T-helper 22 cell (primary cell): ENCODE measurements around the gene SLC66A1.

Experiments used
- DNase-seq: peaks from one replicate; pipeline ENCODE4 v3.0.0-alpha.2; 2020; ENCODE audit warnings: low read depth

The SLC66A1 gene

GRCh38 chr1:19363536-19364152 is 51.5 kb downstream of the SLC66A1 start:
- DNase-seq: no peak

DNA sequence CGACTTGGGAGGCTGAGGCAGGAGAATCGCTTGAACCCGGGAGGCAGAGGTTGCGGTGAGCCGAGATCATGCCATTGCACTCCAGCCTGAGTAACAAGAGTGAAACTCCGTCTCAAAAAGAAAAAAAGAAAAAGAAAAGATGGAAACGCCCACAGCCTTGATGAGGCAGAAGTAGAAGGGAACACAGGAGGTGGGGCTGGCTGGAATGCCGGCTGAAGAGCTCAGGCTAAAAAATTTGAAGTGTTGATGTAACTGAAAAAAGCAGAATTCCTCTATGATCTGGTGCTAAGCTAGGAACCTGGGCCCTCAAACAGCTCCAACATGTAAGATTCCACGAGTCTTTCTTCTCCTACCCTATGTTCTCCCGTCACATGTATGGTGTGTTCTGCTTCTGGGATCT is 53.6 kb downstream of the SLC66A1 start:
- DNase-seq: no peak

- no peak for DNase-seq
Measured at GRCh38 chr1:19366599-19367536, 54.7 kb downstream of the SLC66A1 start.

DNA sequence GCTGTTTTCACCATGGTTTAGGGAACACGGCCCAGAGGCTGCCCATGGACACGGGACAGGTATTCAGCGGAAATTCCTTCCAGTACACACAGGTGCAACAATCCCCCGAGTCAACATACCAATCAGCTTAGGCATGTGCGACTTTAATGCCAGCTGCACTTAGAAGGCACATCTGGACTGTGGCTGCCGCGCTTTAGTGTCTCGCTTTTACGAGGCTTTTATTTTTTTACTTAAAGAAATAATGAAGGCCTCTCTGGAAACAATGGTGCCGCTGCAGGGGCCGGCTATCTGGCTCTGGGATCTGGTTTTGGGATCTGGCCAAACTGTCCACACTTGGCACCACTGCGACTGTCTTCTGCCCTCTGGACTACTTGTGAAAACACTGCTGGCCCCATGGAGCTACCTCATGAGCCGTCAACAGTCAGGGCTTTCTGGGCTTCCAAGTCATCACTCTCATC is 55.5 kb downstream of the SLC66A1 start:
- no peak for DNase-seq

DNA sequence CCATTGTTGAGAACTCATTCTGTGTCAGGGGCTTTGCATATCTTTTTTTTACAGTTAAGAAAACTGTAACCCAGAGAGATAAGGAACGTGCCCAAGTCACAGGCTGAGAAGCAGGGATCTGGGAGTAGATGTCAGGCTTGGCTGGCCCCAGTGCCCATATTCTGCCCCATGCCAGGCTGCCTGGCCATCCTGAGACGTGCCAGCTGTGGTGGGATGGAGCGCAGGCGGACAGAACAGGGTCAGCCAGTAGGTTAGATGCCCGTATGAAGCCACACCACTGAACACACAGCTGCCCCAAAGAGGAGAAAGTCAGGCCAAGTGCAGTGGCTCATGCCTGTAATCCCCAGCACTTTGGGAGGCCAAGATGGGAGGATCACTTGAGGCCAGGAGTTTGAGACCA is 55.9 kb downstream of the SLC66A1 start:
- no peak for DNase-seq

DNA sequence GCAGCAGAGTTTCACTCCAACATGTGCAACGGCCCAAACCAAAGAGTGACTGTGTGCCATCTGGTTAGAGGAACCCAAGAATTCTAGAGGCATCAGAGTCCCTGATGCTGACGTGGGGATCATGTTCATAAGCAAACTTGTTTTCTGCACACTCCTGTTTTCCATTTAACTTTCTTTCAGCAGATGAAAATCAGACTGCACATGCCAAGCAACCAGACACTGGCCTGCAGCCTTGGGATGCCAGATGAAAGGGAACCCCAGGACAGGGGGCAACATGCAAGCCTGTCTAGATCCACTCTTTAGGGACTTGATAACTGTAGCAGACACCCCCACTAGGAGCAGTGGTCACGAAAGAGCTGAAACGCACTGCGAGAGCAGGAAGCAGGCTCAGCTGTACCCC is 56.8 kb downstream of the SLC66A1 start:
- no peak for DNase-seq

DNA sequence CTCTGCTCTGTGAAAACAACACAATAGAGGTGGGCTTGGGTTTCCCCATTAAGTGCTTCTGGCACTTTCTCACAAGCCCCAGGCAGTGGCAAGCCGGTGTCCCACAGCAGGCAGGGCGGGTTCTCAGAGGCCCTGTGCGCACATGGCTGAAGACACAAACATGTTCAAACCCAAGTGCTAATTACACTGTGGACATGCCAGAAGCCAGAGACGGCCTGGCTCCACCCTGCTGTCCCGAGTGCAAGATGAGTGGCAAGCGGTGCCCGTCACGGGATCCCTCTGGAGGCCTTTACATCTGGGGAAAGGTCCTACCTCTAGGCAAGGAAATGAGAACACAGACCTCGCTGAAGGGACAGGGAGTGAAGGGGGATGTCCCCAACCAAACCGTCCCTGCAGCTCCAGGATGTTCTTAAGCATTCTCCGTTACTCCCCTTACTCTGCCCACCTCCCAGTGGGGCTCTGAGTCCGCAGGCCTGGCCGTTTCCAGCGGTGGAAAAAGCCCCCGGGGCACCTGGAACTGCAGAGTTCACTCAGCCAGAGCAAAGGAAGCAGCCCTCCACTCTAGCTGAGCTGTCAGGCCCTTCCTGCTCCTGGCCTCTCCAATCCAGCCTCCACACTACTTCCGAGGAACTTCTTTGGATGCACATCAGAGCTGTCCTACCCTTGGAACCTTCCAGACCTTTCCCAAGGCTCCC is 57.4 kb downstream of the SLC66A1 start:
- DNase-seq: no peak

DNA sequence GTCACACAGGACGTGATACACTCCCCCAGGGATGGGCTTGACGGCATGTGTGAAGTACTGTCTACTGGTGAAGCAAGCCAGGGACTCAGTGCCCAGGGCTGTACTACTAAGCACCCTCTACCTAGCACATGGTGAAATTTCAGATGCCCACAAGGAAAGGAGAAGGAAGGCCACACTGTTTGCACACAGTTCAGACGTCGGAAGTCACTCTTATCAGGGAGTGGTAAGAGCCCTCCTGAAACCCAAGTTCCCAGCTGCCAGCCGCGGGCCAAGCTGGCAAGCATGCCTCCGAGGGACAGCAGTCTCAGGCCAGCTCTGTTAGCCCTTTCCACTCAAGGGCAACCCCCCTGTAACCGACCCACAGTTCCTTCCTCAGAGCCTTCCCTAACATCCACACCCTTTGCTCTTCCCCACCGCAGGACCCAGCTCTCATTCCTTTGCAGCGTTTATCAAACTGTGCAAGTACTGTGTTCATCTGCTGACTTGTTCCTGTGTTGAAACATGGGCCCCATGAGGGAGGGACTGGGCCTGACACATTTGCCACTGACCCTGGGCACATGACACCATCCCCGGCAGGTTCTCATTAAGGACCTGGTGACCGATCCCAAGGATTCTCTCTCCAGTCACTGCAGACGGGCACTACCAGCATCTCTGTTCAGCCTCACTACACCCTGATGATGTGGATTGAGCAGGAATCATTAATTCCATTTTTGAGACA is 58.5 kb downstream of the SLC66A1 start:
- no peak for DNase-seq

- DNase-seq: no peak
Measured at GRCh38 chr1:19371226-19372135, 59.4 kb downstream of the SLC66A1 start.

DNA sequence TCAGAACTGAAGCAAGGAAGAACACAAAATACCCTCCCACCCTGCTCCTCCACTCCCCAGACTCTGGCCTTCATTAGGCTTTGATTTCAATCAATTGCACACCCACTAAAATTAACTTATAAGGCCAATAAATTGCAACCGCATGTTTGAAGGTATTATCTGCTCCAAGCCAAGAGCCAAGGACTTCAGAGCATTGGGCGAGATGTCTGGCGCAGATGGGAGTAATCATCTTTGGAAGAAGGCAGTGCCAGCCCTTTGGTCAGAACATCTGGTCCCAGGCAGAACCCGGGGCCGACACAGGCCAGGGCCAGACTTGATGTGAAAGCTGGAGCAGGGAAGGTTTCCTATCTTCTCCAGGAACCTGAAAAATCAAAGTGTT is 60.0 kb downstream of the SLC66A1 start:
- DNase-seq: no peak

- DNase-seq: no peak
Measured at GRCh38 chr1:19372602-19373001, 60.5 kb downstream of the SLC66A1 start.

- DNase-seq: no peak
Measured at GRCh38 chr1:19373211-19374082, 61.3 kb downstream of the SLC66A1 start.

- DNase-seq: no peak
Measured at GRCh38 chr1:19374083-19374801, 62.1 kb downstream of the SLC66A1 start.

- no peak for DNase-seq
Measured at GRCh38 chr1:19374926-19375325, 62.8 kb downstream of the SLC66A1 start.

DNA sequence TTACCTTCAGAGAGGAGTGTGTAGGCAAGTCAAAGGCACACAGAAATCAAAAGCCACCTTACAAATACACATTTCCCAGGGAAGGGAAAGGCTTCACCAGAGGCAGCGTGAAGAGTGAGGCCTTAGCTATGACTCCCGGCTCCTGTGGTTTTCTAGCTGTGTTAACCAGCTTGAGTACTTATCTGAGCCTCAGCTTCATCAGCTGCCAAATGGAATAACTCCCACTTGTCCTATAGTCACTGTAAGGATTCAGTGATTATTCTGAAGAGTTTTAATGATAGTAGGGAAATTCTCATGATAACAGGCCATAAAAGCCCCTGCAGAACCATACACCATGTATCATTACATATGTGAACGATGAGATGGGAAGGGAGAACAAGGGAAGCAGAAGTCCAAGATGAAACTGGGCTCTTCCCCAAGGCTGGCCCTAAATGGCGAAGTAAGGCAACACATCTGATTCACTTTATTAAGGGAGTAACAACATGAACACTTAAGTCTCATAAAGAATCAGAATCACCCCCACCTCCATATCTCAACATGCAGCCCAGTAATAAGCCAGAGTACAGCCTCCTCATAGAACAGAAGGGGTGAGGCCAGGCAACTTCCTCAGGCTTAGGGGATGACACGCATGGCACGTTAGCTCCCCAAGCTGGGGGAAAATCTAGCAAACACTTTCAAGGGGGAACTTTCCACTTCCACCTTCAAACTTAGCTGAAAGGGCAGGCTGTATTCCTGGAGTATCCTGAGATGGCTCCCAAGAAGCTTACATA is 63.7 kb downstream of the SLC66A1 start:
- DNase-seq: no peak

- no peak for DNase-seq
Measured at GRCh38 chr1:19376428-19377372, 64.6 kb downstream of the SLC66A1 start.
